Measurements from ENCODE around the gene ANXA4. TPM values are rescaled to one million over a fixed set of nuclear protein-coding genes. Genes with fewer than 3 reads are reported as not detected.

The ANXA4 gene
- total and polyA plus RNA-seq, 4 donors = 17.6 to 135 (median 59.4) TPM

GRCh38 chr2:69693775-69694450, 48.0 kb upstream of the ANXA4 start:
- no peak for DNase-seq (ENCODE audit: low spot score)
- 87% methylated on average over 6 of the region's 6 CpGs for WGBS
- no peaks in the 10 kb centered on the region for H3K9me3 ChIP-seq (ENCODE audit: control insufficient read depth in 4 of 4, low read length in 3 of 4)
- H3K27me3 ChIP-seq (ENCODE audit: control insufficient read depth in 4 of 4, insufficient read depth in 4 of 4, low read length in 3 of 4) = no peaks in the 10 kb centered on the region
- H3K4me1 ChIP-seq (ENCODE audit: control insufficient read depth in 4 of 4, insufficient read depth in 4 of 4, low read length in 3 of 4) = peaks cover 0 to 8% (median 2%) of the 10 kb centered on the region in 4 donors
- H3K36me3 ChIP-seq (ENCODE audit: control insufficient read depth in 4 of 4, insufficient read depth in 3 of 4, low read depth in 1 of 4, low read length in 3 of 4) = no peaks in the 10 kb centered on the region
- no peak overlapping the region for H3K9ac ChIP-seq (ENCODE audit: low read depth in 1 of 2, low read length in 2 of 2)
- TF ChIP-seq RAD21 (IDR thresholded peaks at IDR 0.05) (no peak), FOXA1 (IDR thresholded peaks at IDR 0.05) (no peak), NR2F2 (IDR thresholded peaks at IDR 0.05) (no peak), MAX (IDR thresholded peaks at IDR 0.05) (no peak), TAF1 (conservative IDR thresholded peaks at IDR 0.05) (no peak), ATF3 (IDR thresholded peaks at IDR 0.05) (no peak), FOXA2 (IDR thresholded peaks at IDR 0.05) (no peak), SP1 (IDR thresholded peaks at IDR 0.05) (no peak), HNF4A (conservative IDR thresholded peaks at IDR 0.05) (no peak), JUND (IDR thresholded peaks at IDR 0.05) (no peak), EGR1 (IDR thresholded peaks at IDR 0.05; ENCODE audit: low read depth in 2 of 2) (no peak), YY1 (IDR thresholded peaks at IDR 0.05) (no peak), GABPA (IDR thresholded peaks at IDR 0.05 in 1 of 2, conservative IDR thresholded peaks at IDR 0.05 in 1 of 2) (no peak), ZBTB33 (IDR thresholded peaks at IDR 0.05) (no peak), HNF4G (IDR thresholded peaks at IDR 0.05) (no peak), RXRA (IDR thresholded peaks at IDR 0.05) (no peak)
- TF ChIP-seq, protein P1, sequence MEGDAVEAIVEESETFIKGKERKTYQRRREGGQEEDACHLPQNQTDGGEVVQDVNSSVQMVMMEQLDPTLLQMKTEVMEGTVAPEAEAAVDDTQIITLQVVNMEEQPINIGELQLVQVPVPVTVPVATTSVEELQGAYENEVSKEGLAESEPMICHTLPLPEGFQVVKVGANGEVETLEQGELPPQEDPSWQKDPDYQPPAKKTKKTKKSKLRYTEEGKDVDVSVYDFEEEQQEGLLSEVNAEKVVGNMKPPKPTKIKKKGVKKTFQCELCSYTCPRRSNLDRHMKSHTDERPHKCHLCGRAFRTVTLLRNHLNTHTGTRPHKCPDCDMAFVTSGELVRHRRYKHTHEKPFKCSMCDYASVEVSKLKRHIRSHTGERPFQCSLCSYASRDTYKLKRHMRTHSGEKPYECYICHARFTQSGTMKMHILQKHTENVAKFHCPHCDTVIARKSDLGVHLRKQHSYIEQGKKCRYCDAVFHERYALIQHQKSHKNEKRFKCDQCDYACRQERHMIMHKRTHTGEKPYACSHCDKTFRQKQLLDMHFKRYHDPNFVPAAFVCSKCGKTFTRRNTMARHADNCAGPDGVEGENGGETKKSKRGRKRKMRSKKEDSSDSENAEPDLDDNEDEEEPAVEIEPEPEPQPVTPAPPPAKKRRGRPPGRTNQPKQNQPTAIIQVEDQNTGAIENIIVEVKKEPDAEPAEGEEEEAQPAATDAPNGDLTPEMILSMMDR (IDR thresholded peaks at IDR 0.05; ENCODE audit: low read depth, low read length, missing input control) = no peak
- TF ChIP-seq, protein P2, sequence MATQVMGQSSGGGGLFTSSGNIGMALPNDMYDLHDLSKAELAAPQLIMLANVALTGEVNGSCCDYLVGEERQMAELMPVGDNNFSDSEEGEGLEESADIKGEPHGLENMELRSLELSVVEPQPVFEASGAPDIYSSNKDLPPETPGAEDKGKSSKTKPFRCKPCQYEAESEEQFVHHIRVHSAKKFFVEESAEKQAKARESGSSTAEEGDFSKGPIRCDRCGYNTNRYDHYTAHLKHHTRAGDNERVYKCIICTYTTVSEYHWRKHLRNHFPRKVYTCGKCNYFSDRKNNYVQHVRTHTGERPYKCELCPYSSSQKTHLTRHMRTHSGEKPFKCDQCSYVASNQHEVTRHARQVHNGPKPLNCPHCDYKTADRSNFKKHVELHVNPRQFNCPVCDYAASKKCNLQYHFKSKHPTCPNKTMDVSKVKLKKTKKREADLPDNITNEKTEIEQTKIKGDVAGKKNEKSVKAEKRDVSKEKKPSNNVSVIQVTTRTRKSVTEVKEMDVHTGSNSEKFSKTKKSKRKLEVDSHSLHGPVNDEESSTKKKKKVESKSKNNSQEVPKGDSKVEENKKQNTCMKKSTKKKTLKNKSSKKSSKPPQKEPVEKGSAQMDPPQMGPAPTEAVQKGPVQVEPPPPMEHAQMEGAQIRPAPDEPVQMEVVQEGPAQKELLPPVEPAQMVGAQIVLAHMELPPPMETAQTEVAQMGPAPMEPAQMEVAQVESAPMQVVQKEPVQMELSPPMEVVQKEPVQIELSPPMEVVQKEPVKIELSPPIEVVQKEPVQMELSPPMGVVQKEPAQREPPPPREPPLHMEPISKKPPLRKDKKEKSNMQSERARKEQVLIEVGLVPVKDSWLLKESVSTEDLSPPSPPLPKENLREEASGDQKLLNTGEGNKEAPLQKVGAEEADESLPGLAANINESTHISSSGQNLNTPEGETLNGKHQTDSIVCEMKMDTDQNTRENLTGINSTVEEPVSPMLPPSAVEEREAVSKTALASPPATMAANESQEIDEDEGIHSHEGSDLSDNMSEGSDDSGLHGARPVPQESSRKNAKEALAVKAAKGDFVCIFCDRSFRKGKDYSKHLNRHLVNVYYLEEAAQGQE (IDR thresholded peaks at IDR 0.05) = no peak
- no peak overlapping the region for H3K4me3 ChIP-seq (ENCODE audit: low read depth in 1 of 3, low read length in 3 of 3)
- H3K27ac ChIP-seq (ENCODE audit: low read depth in 1 of 2, low read length in 2 of 2) = no peak overlapping the region

Measured in liver (tissue), 9 donors.